Measurements from ENCODE around the gene SLC6A9.

DNA sequence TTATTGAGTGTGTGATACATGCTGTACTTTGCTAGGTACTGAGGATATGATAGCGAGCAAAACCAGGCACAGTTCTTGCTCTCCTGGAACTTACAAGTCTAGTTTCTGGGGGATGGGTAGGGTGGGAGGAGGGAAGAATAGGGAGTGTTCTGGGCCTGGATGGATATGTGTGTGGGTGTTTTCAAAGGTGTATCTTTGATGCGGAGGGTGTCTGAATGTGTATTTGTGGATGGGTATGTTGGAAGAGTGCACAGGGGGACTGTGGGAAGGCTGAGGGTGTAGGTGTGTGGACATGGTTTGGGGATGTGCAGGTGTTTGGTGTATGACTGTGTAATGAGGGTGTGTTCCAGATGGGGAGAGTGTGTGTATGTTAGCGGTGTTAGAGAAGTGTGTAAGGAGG is 65.9 kb downstream of the SLC6A9 start:
- TF ChIP-seq, protein P1, sequence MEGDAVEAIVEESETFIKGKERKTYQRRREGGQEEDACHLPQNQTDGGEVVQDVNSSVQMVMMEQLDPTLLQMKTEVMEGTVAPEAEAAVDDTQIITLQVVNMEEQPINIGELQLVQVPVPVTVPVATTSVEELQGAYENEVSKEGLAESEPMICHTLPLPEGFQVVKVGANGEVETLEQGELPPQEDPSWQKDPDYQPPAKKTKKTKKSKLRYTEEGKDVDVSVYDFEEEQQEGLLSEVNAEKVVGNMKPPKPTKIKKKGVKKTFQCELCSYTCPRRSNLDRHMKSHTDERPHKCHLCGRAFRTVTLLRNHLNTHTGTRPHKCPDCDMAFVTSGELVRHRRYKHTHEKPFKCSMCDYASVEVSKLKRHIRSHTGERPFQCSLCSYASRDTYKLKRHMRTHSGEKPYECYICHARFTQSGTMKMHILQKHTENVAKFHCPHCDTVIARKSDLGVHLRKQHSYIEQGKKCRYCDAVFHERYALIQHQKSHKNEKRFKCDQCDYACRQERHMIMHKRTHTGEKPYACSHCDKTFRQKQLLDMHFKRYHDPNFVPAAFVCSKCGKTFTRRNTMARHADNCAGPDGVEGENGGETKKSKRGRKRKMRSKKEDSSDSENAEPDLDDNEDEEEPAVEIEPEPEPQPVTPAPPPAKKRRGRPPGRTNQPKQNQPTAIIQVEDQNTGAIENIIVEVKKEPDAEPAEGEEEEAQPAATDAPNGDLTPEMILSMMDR (IDR thresholded peaks at IDR 0.05) = no peak
- no peak for TF ChIP-seq EP300 (IDR thresholded peaks at IDR 0.05)
- no peak for TF ChIP-seq POLR2AphosphoS5 (IDR thresholded peaks at IDR 0.05)
- no peak for TF ChIP-seq POLR2A (IDR thresholded peaks at IDR 0.05)

Data from upper lobe of left lung (tissue), 4 donors.